Karpas-422 (cell line): ENCODE measurements around the gene SH3BGRL2. TPM values are rescaled to one million over a fixed set of nuclear protein-coding genes. Genes with fewer than 3 reads are reported as not detected.

ENCODE experiments used
- DNase-seq: peaks from one replicate; pipeline ENCODE4 v3.0.0-alpha.2; 2015
- H2AFZ ChIP-seq: fragments of 200-600 bp; sonication (generic); 2 replicates; pipeline ENCODE4 v1.6.1; 2014; ENCODE audit warnings: antibody characterized with exemption, low read length, mixed read lengths
- H3K27ac ChIP-seq: fragments of 200-600 bp; sonication (generic); 2 replicates; pipeline ENCODE4 v1.5.1; 2014; ENCODE audit warnings: mild to moderate bottlenecking, low read length, moderate library complexity
- H3K27me3 ChIP-seq: fragments of 200-600 bp; sonication (generic); 2 replicates; pipeline ENCODE4 v1.6.1; 2014; ENCODE audit warnings: low read length, mixed read lengths
- H3K36me3 ChIP-seq: fragments of 200-600 bp; sonication (generic); 2 replicates; pipeline ENCODE4 v1.6.1; 2014; ENCODE audit warnings: low read length, mixed read lengths; ENCODE audit not compliant: insufficient read depth
- H3K4me1 ChIP-seq: fragments of 200-600 bp; sonication (generic); 2 replicates; pipeline ENCODE4 v1.6.1; 2014; ENCODE audit warnings: mild to moderate bottlenecking, low read length, mixed read lengths
- H3K4me2 ChIP-seq: fragments of 200-600 bp; sonication (generic); 2 replicates; pipeline ENCODE4 v1.6.1; 2014; ENCODE audit warnings: low read length, low read depth, mild to moderate bottlenecking; ENCODE audit not compliant: poor library complexity, severe bottlenecking
- H3K4me3 ChIP-seq: fragments of 200-600 bp; sonication (generic); 2 replicates; pipeline ENCODE4 v1.5.1; 2014; ENCODE audit warnings: mild to moderate bottlenecking, antibody characterized with exemption, low read length, mixed read lengths
- H3K79me2 ChIP-seq: fragments of 200-600 bp; sonication (generic); 2 replicates; pipeline ENCODE4 v1.6.1; 2014; ENCODE audit warnings: mild to moderate bottlenecking, low read length, mixed read lengths
- H3K9ac ChIP-seq: fragments of 200-600 bp; sonication (generic); 2 replicates; pipeline ENCODE4 v1.6.0; 2014; ENCODE audit warnings: low read length
- H3K9me2 ChIP-seq: fragments of 200-600 bp; sonication (generic), shearing (Covaris generic); replicated peaks from 2 replicates; pipeline ENCODE4 v1.6.0; 2014; ENCODE audit warnings: mild to moderate bottlenecking, low read length, moderate library complexity; ENCODE audit not compliant: insufficient read depth
- H3K9me3 ChIP-seq: fragments of 300-700, 200-600 bp; sonication (generic); 2 replicates; pipeline ENCODE4 v1.6.1; 2014; ENCODE audit warnings: low read length, mixed read lengths
- H4K20me1 ChIP-seq: fragments of 200-600 bp; sonication (generic); 2 replicates; pipeline ENCODE4 v1.6.1; 2014; ENCODE audit warnings: mild to moderate bottlenecking, antibody characterized with exemption, low read length, low read depth; ENCODE audit not compliant: insufficient read depth
- total RNA-seq: library from RNA; depleted of rRNA; stranded (reverse); fragments of >200 nt; shearing (Covaris generic); gene quantifications from 2 replicates; pipeline ENCODE4 v1.2.3, GENCODE V29; 2014; ENCODE audit warnings: low replicate concordance

The SH3BGRL2 gene
- total RNA-seq, 1 experiment from 2014 or later, result not detected

- no peak for DNase-seq
- H4K20me1 ChIP-seq, result no peaks in the 10 kb centered on the region
- H3K4me2 ChIP-seq, result no peak overlapping the region
- no peaks in the 10 kb centered on the region for H3K27me3 ChIP-seq
- H3K79me2 ChIP-seq, result no peaks in the 10 kb centered on the region
- H3K9me2 ChIP-seq, result no peaks in the 10 kb centered on the region
- no peaks in the 10 kb centered on the region for H3K9me3 ChIP-seq
- H3K4me3 ChIP-seq, result no peak overlapping the region
- H3K9ac ChIP-seq, result no peak overlapping the region
- H3K36me3 ChIP-seq, result no peaks in the 10 kb centered on the region
- H3K4me1 ChIP-seq, result no peaks in the 10 kb centered on the region
- no peak overlapping the region for H2AFZ ChIP-seq
- H3K27ac ChIP-seq, result no peak overlapping the region
Observed at GRCh38 chr6:79632580-79632979, 1.5 kb downstream of the SH3BGRL2 start.

GRCh38 chr6:79634491-79635231, 3.5 kb downstream of the SH3BGRL2 start:
- no peak overlapping the region for H3K9ac ChIP-seq
- H3K27ac ChIP-seq, result no peak overlapping the region
- no peaks in the 10 kb centered on the region for H3K27me3 ChIP-seq
- H3K4me1 ChIP-seq, result no peaks in the 10 kb centered on the region
- H3K9me2 ChIP-seq, result no peaks in the 10 kb centered on the region
- no peaks in the 10 kb centered on the region for H3K79me2 ChIP-seq
- H3K9me3 ChIP-seq, result no peaks in the 10 kb centered on the region
- no peak overlapping the region for H3K4me2 ChIP-seq
- no peak overlapping the region for H2AFZ ChIP-seq
- no peaks in the 10 kb centered on the region for H3K36me3 ChIP-seq
- H4K20me1 ChIP-seq, result no peaks in the 10 kb centered on the region
- H3K4me3 ChIP-seq, result no peak overlapping the region
- DNase-seq, result no peak

- no peak overlapping the region for H2AFZ ChIP-seq
- no peaks in the 10 kb centered on the region for H3K9me3 ChIP-seq
- H3K4me1 ChIP-seq, result no peaks in the 10 kb centered on the region
- no peaks in the 10 kb centered on the region for H3K36me3 ChIP-seq
- H3K4me2 ChIP-seq, result no peak overlapping the region
- no peak for DNase-seq
- no peaks in the 10 kb centered on the region for H3K79me2 ChIP-seq
- no peak overlapping the region for H3K4me3 ChIP-seq
- H4K20me1 ChIP-seq, result no peaks in the 10 kb centered on the region
- no peak overlapping the region for H3K9ac ChIP-seq
- no peaks in the 10 kb centered on the region for H3K27me3 ChIP-seq
- H3K9me2 ChIP-seq, result no peaks in the 10 kb centered on the region
- no peak overlapping the region for H3K27ac ChIP-seq
Observed at GRCh38 chr6:79635232-79635543, 4.1 kb downstream of the SH3BGRL2 start.

- DNase-seq, result no peak
- no peak overlapping the region for H3K4me2 ChIP-seq
- no peaks in the 10 kb centered on the region for H3K79me2 ChIP-seq
- no peaks in the 10 kb centered on the region for H3K9me2 ChIP-seq
- no peak overlapping the region for H2AFZ ChIP-seq
- no peaks in the 10 kb centered on the region for H4K20me1 ChIP-seq
- H3K9me3 ChIP-seq, result no peaks in the 10 kb centered on the region
- no peaks in the 10 kb centered on the region for H3K36me3 ChIP-seq
- no peak overlapping the region for H3K27ac ChIP-seq
- H3K27me3 ChIP-seq, result no peaks in the 10 kb centered on the region
- H3K4me1 ChIP-seq, result no peaks in the 10 kb centered on the region
- no peak overlapping the region for H3K4me3 ChIP-seq
- H3K9ac ChIP-seq, result no peak overlapping the region
Observed at GRCh38 chr6:79636673-79637072, 5.5 kb downstream of the SH3BGRL2 start.

GRCh38 chr6:79640146-79641111, 9.3 kb downstream of the SH3BGRL2 start:
- H3K4me3 ChIP-seq, result no peak overlapping the region
- no peaks in the 10 kb centered on the region for H3K9me3 ChIP-seq
- H3K4me1 ChIP-seq, result no peaks in the 10 kb centered on the region
- no peak for DNase-seq
- no peak overlapping the region for H3K4me2 ChIP-seq
- no peak overlapping the region for H3K9ac ChIP-seq
- no peaks in the 10 kb centered on the region for H3K36me3 ChIP-seq
- H3K9me2 ChIP-seq, result no peaks in the 10 kb centered on the region
- no peaks in the 10 kb centered on the region for H3K27me3 ChIP-seq
- H4K20me1 ChIP-seq, result no peaks in the 10 kb centered on the region
- no peaks in the 10 kb centered on the region for H3K79me2 ChIP-seq
- H2AFZ ChIP-seq, result no peak overlapping the region
- no peak overlapping the region for H3K27ac ChIP-seq

GRCh38 chr6:79646006-79646405, 14.9 kb downstream of the SH3BGRL2 start:
- no peaks in the 10 kb centered on the region for H3K36me3 ChIP-seq
- H3K9me2 ChIP-seq, result no peaks in the 10 kb centered on the region
- no peak overlapping the region for H3K4me3 ChIP-seq
- no peaks in the 10 kb centered on the region for H4K20me1 ChIP-seq
- no peaks in the 10 kb centered on the region for H3K4me1 ChIP-seq
- H3K27me3 ChIP-seq, result no peaks in the 10 kb centered on the region
- H3K79me2 ChIP-seq, result no peaks in the 10 kb centered on the region
- H3K4me2 ChIP-seq, result no peak overlapping the region
- no peak overlapping the region for H3K9ac ChIP-seq
- H3K27ac ChIP-seq, result no peak overlapping the region
- no peak overlapping the region for H2AFZ ChIP-seq
- no peaks in the 10 kb centered on the region for H3K9me3 ChIP-seq
- peak; percentile 53 for DNase-seq

- Histone ChIP-seq H4K20me1 (no peaks in the 10 kb centered on the region), H3K36me3 (no peaks in the 10 kb centered on the region), H3K27me3 (no peaks in the 10 kb centered on the region), H3K4me2 (no peak overlapping the region), H3K4me1 (no peaks in the 10 kb centered on the region), H3K27ac (no peak overlapping the region), H2AFZ (no peak overlapping the region), H3K9me2 (no peaks in the 10 kb centered on the region), H3K79me2 (no peaks in the 10 kb centered on the region), H3K9me3 (no peaks in the 10 kb centered on the region), H3K4me3 (no peak overlapping the region), H3K9ac (no peak overlapping the region)
- no peak for DNase-seq
Observed at GRCh38 chr6:79646561-79646960, 15.4 kb downstream of the SH3BGRL2 start.

GRCh38 chr6:79647741-79648140, 16.6 kb downstream of the SH3BGRL2 start:
- Histone ChIP-seq H3K4me1 (no peaks in the 10 kb centered on the region), H4K20me1 (no peaks in the 10 kb centered on the region), H3K27me3 (no peaks in the 10 kb centered on the region), H3K4me3 (no peak overlapping the region), H3K9me2 (no peaks in the 10 kb centered on the region), H2AFZ (no peak overlapping the region), H3K9ac (no peak overlapping the region), H3K9me3 (no peaks in the 10 kb centered on the region), H3K79me2 (no peaks in the 10 kb centered on the region), H3K27ac (no peak overlapping the region), H3K4me2 (no peak overlapping the region), H3K36me3 (no peaks in the 10 kb centered on the region)
- DNase-seq, result no peak
